GM12878 (cell line): ENCODE results near the gene MRPL54. TPM values are rescaled to one million over a fixed set of nuclear protein-coding genes. Genes with fewer than 3 reads are reported as not detected.

Experiments used
- ATAC-seq: fragments of 200-7000 bp; cut with Tn5 transposase; 3 replicates; pipeline ENCODE4 v1.9.1; 2020; ENCODE audit warnings: mild to moderate bottlenecking, moderate library complexity
- BruUV-seq: library from RNA; stranded (reverse); fragments of 400-500 nt; replicated peaks from 2 replicates; lab custom pipeline; 2021; lab: Mats Ljungman, UMichigan
- CTCF ChIA-PET: fragments of 300-600 bp; sonication (Branson Sonifier 250); formaldehyde crosslinking; extraction: SDS; loops from one replicate; lab custom pipeline; 2021; ENCODE audit warnings: inconsistent platforms; lab: Yijun Ruan, JAX
- POLR2A ChIA-PET: fragments of 350-600 bp; formaldehyde crosslinking; extraction: SDS; loops from one replicate; lab custom pipeline; 2021; ENCODE audit warnings: inconsistent platforms; lab: Charles Lee
- RAD21 ChIA-PET: fragments of 300-600 bp; sonication (Branson Sonifier 250); formaldehyde crosslinking; loops from one replicate; lab custom pipeline; 2023; ENCODE audit warnings: antibody characterized with exemption; ENCODE audit not compliant: unreplicated experiment; lab: Charles Lee
- SMC1A ChIA-PET: fragments of 300-600 bp; sonication (Branson Sonifier 250); formaldehyde crosslinking; loops from one replicate; lab custom pipeline; 2023; ENCODE audit not compliant: unreplicated experiment, uncharacterized antibody; lab: Charles Lee
- DNase-seq: peaks from one replicate; pipeline ENCODE4 v3.0.0-alpha.2; 2011; ENCODE audit warnings: low read depth, low spot score
- FAIRE-seq: peaks from 3 replicates; lab custom pipeline; 2011; peaks lifted over from hg19 to GRCh38; lab: Jason Lieb, UNC
- H2AFZ ChIP-seq: 2 replicates; pipeline ENCODE4 v1.6.0; 2011; ENCODE audit warnings: low read depth, low read length, control low read depth; ENCODE audit not compliant: control insufficient read depth
- H3K27ac ChIP-seq: 2 replicates; pipeline ENCODE4 v1.5.1; 2011; ENCODE audit warnings: control low read depth; ENCODE audit not compliant: control insufficient read depth, insufficient read depth
- H3K27me3 ChIP-seq, 2 experiments: replicated peaks in 1 of 2; 2 replicates each; pipeline versions ENCODE4 v1.6.0 to v1.6.1; 2011; ENCODE audit warnings: low read length in 1 of 2; ENCODE audit not compliant: control insufficient read depth in 2 of 2, insufficient read depth in 2 of 2
- H3K36me3 ChIP-seq, 2 experiments: 2 replicates each; pipeline ENCODE4 v1.5.1; 2011; ENCODE audit warnings: low read length in 1 of 2; ENCODE audit not compliant: control insufficient read depth in 2 of 2, insufficient read depth in 2 of 2
- H3K4me1 ChIP-seq: 2 replicates; pipeline ENCODE4 v1.6.1; 2011; ENCODE audit warnings: mild to moderate bottlenecking, low read length, moderate library complexity, mixed read lengths; ENCODE audit not compliant: control insufficient read depth, insufficient read depth
- H3K4me2 ChIP-seq: 2 replicates; pipeline ENCODE4 v1.6.0; 2011; ENCODE audit warnings: control low read depth; ENCODE audit not compliant: control insufficient read depth, insufficient read depth
- H3K4me3 ChIP-seq: fragments of 200-600 bp; sonication (generic); 2 replicates; pipeline ENCODE4 v1.5.1; 2016
- H3K79me2 ChIP-seq: 2 replicates; pipeline ENCODE4 v1.6.0; 2011; ENCODE audit warnings: low read length; ENCODE audit not compliant: control insufficient read depth, insufficient read depth
- H3K9ac ChIP-seq: 2 replicates; pipeline ENCODE4 v1.8.0; 2011; ENCODE audit warnings: low read length, control low read depth, mixed read lengths; ENCODE audit not compliant: control insufficient read depth, insufficient read depth
- H3K9me3 ChIP-seq: replicated peaks from 3 replicates; pipeline ENCODE4 v1.5.1; 2011; ENCODE audit warnings: mild to moderate bottlenecking, low read length; ENCODE audit not compliant: control insufficient read depth, insufficient read depth
- H4K20me1 ChIP-seq: 2 replicates; pipeline ENCODE4 v1.6.0; 2011; ENCODE audit not compliant: control insufficient read depth, insufficient read depth
- BMI1 ChIP-seq: fragments of 450-650 bp; IDR thresholded peaks from 2 replicates; pipeline ENCODE4 v1.6.1; 2016; ENCODE audit warnings: mild to moderate bottlenecking, moderate library complexity, borderline replicate concordance
- NFIC ChIP-seq: IDR thresholded peaks from 2 replicates; pipeline ENCODE4 v1.6.1; 2012; ENCODE audit warnings: low read depth, mild to moderate bottlenecking, inconsistent platforms, low read length, moderate library complexity
- NFYA ChIP-seq: IDR thresholded peaks from 2 replicates; pipeline ENCODE4 v1.6.1; 2011; ENCODE audit warnings: low read depth, mild to moderate bottlenecking, low read length, improper control_type of control experiment, borderline replicate concordance
- TBL1XR1 ChIP-seq: IDR thresholded peaks from 2 replicates; pipeline ENCODE4 v1.6.1; 2012; ENCODE audit warnings: low read depth, low read length, improper control_type of control experiment
- WGBS: methylation state at CpG from one replicate; pipeline ENCODE4 v1.1.6; 2016; ENCODE audit warnings: low lambda C conversion rate; ENCODE audit not compliant: insufficient replicate concordance, insufficient coverage; ENCODE audit errors: missing lambda C conversion rate; 5-methylcytosine and 5-hydroxymethylcytosine counted together
- in situ Hi-C: fragments of 300-500 bp; cut with MboI; formaldehyde crosslinking; loops from 9 replicates; pipeline ENCODE4 v1.14.3; 2018; ENCODE audit warnings: mixed read lengths
- intact Hi-C: fragments of 100-400 bp; cut with micrococcal nuclease; formaldehyde crosslinking; loops from one replicate; pipeline ENCODE4 v1.14.2; 2022; ENCODE audit not compliant: unreplicated experiment
- polyA plus RNA-seq, 11 experiments: library from polyadenylated mRNA; depleted of rRNA in 4 of 11; unstranded in 6 of 11; stranded (reverse) in 5 of 11; fragments of >200 nt; fragmentation: Nextera tagmentation in 4 of 11; fragmentation: Illumina TruSeq in 1 of 11; extraction: Ambion mirVana in 4 of 11; extraction: Trizol in 1 of 11; gene quantifications; 1 replicate in 1 of 11; 2 replicates in 10 of 11; pipeline versions ENCODE4 v1.2.1 to v1.2.3, GENCODE V29; 2011 to 2016; ENCODE audit warnings: inconsistent platforms in 2 of 11, missing spikeins in 2 of 11, low read depth in 1 of 11
- total RNA-seq, 4 experiments: library from RNA; depleted of rRNA in 3 of 4; stranded (reverse); fragments of >200 nt in 3 of 4; fragmentation: Illumina TruSeq in 1 of 4; extraction: Trizol in 1 of 4; gene quantifications; 2 replicates each; pipeline versions ENCODE4 v1.2.1 to v1.2.3, GENCODE V29; 2013 to 2021
- TF ChIP-seq, protein P1 (sequence below): fragments of 150-350 bp; IDR thresholded peaks from 2 replicates; pipeline ENCODE4 v1.6.1; 2016; ENCODE audit warnings: low read depth, low read length

The MRPL54 gene
- total and polyA plus RNA-seq, 10 of the 15 experiments (the other 5 are each of a cell fraction or from before 2014, with no cell fraction given) = 3.1 to 98.7 (median 75.2) TPM

DNA sequence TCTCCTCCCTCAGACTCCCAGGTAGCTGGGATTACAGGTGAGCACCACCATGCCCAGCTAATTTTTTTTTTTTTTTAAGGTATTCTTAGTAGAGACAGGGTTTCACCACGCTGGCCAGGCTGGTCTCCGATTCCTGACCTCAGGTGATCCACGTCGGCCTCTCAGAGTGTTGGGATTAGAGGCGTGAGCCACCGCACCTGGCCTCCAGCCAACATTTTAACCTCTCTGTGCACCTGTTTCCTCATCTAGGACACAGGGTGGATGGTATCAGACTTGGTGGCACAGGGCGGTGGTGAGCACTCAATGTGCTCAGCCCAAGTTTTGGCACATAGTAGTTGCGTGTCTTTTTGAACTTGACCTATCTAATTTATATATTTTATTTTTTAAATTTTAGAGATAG lies 13.5 kb upstream of the MRPL54 start (continued):
- TF ChIP-seq, protein P1, sequence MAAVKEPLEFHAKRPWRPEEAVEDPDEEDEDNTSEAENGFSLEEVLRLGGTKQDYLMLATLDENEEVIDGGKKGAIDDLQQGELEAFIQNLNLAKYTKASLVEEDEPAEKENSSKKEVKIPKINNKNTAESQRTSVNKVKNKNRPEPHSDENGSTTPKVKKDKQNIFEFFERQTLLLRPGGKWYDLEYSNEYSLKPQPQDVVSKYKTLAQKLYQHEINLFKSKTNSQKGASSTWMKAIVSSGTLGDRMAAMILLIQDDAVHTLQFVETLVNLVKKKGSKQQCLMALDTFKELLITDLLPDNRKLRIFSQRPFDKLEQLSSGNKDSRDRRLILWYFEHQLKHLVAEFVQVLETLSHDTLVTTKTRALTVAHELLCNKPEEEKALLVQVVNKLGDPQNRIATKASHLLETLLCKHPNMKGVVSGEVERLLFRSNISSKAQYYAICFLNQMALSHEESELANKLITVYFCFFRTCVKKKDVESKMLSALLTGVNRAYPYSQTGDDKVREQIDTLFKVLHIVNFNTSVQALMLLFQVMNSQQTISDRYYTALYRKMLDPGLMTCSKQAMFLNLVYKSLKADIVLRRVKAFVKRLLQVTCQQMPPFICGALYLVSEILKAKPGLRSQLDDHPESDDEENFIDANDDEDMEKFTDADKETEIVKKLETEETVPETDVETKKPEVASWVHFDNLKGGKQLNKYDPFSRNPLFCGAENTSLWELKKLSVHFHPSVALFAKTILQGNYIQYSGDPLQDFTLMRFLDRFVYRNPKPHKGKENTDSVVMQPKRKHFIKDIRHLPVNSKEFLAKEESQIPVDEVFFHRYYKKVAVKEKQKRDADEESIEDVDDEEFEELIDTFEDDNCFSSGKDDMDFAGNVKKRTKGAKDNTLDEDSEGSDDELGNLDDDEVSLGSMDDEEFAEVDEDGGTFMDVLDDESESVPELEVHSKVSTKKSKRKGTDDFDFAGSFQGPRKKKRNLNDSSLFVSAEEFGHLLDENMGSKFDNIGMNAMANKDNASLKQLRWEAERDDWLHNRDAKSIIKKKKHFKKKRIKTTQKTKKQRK = no peak
- no peak for TF ChIP-seq NFIC
- TF ChIP-seq BMI1 = no peak
- TF ChIP-seq, all 136 proteins: peak for 0

DNA sequence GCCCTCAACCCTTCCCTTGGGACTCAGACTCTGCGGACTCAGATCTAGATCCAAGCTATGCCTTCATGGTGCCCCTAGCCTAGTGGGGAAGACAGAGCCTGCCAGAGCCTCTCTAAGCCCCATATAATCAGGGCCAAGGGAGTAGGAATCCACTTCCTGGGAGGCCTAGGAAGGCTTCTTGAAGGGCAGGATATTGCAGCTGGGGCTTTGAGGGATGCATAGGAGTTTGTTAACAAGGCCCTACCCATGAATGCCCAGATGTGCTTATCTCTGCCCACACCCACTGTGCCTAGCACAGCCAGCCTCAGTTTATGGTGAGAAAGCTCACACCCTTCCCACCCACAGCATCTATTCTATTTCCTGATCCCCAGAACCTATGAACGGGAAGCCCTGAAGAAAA lies 12.3 kb upstream of the MRPL54 start:
- no TSS peak for BruUV-seq
- H3K79me2 ChIP-seq = no peaks in the 10 kb centered on the region
- FAIRE-seq = no peak
- ATAC-seq = no peak
- H3K36me3 ChIP-seq = peaks cover 0 to 5% of the 10 kb centered on the region in 2 experiments; a peak in 1 of 4 replicates
- TF ChIP-seq NFYA (no peak), TBL1XR1 (no peak)
- H3K9ac ChIP-seq = no peak overlapping the region
- no peaks in the 10 kb centered on the region for H4K20me1 ChIP-seq
- in situ Hi-C loops (no loop called here), intact Hi-C loops (no loop called here)
- WGBS = 100% methylated on average over 2 of the region's 2 CpGs
- no peaks in the 10 kb centered on the region for H3K4me1 ChIP-seq
- ChIA-PET POLR2A (no interaction called here), RAD21 (no interaction called here), CTCF (interaction anchor here (0.5 to 1.3 kb wide), 2 partner anchors 13 to 162 kb away, joined by 3 read pairs; partner anchors contain the start of gene MRPL54), SMC1A (no interaction called here)
- no peak overlapping the region for H2AFZ ChIP-seq
- no peaks in the 10 kb centered on the region for H3K27me3 ChIP-seq
- H3K4me3 ChIP-seq = no peak overlapping the region
- H3K4me2 ChIP-seq = no peak overlapping the region
- no peak overlapping the region for H3K27ac ChIP-seq
- DNase-seq = no peak
- H3K9me3 ChIP-seq = no peaks in the 10 kb centered on the region
